ENCODE data around the gene INF2. TPM values are rescaled to one million over a fixed set of nuclear protein-coding genes. Genes with fewer than 3 reads are reported as not detected.

The INF2 gene
- total and polyA plus RNA-seq, 5 donors from 2014 or later: 4.2 to 74.3 (median 7.9) TPM

- no peaks in the 10 kb centered on the region for H3K27me3 Mint-ChIP-seq
- no peaks in the 10 kb centered on the region for H3K9me3 ChIP-seq (ENCODE audit: control insufficient read depth in 2 of 2, low read length in 2 of 2)
- peaks cover 90% of the 10 kb centered on the region for H3K4me1 ChIP-seq (ENCODE audit: control insufficient read depth, insufficient read depth, low read length, poor library complexity, severe bottlenecking)
- peak overlapping the region; percentile 23 for H3K27ac ChIP-seq (ENCODE audit: insufficient read depth, low read length, poor library complexity, severe bottlenecking)
- H3K27ac Mint-ChIP-seq: peak overlapping the region; percentile 60 to 82 (median 65)
- H3K27me3 ChIP-seq (ENCODE audit: control insufficient read depth, insufficient read depth, low read length): no peaks in the 10 kb centered on the region
- peak overlapping the region; percentile 13 for H3K4me3 ChIP-seq (ENCODE audit: low read depth, low read length)
- ATAC-seq (ENCODE audit: low read depth in 2 of 2) (no peak), DNase-seq (no peak)
- H3K4me3 Mint-ChIP-seq: peak overlapping the region; percentile 83 to 87 (median 86)
- peaks cover 0 to 75% (median 22%) of the 10 kb centered on the region in 4 donors for H3K4me1 Mint-ChIP-seq
- no peaks in the 10 kb centered on the region for H3K9me3 Mint-ChIP-seq
- H3K36me3 ChIP-seq (ENCODE audit: control insufficient read depth, insufficient read depth, low read length): no peaks in the 10 kb centered on the region
- H3K36me3 Mint-ChIP-seq: no peaks in the 10 kb centered on the region
Measured at GRCh38 chr14:104690861-104691455, 1.5 kb downstream of the INF2 start.

- H3K27ac ChIP-seq (ENCODE audit: insufficient read depth, low read length, poor library complexity, severe bottlenecking): peak overlapping the region; percentile 23
- H3K4me3 ChIP-seq (ENCODE audit: low read depth, low read length): no peak overlapping the region
- H3K9me3 Mint-ChIP-seq: no peaks in the 10 kb centered on the region
- H3K9me3 ChIP-seq (ENCODE audit: control insufficient read depth in 2 of 2, low read length in 2 of 2): no peaks in the 10 kb centered on the region
- peaks cover 0 to 75% (median 24%) of the 10 kb centered on the region in 4 donors for H3K4me1 Mint-ChIP-seq
- no peaks in the 10 kb centered on the region for H3K27me3 Mint-ChIP-seq
- H3K36me3 Mint-ChIP-seq: no peaks in the 10 kb centered on the region
- H3K27me3 ChIP-seq (ENCODE audit: control insufficient read depth, insufficient read depth, low read length): no peaks in the 10 kb centered on the region
- DNase-seq: no peak
- H3K4me1 ChIP-seq (ENCODE audit: control insufficient read depth, insufficient read depth, low read length, poor library complexity, severe bottlenecking): peaks cover 91% of the 10 kb centered on the region
- H3K36me3 ChIP-seq (ENCODE audit: control insufficient read depth, insufficient read depth, low read length): no peaks in the 10 kb centered on the region
- no peak for ATAC-seq (ENCODE audit: low read depth in 2 of 2)
- peak overlapping the region; percentile 60 to 82 (median 65) for H3K27ac Mint-ChIP-seq
- peak overlapping the region in 3 of 4 donors; percentile 83 to 87 (median 87) for H3K4me3 Mint-ChIP-seq
Measured at GRCh38 chr14:104691546-104692260, 2.3 kb downstream of the INF2 start.

DNA sequence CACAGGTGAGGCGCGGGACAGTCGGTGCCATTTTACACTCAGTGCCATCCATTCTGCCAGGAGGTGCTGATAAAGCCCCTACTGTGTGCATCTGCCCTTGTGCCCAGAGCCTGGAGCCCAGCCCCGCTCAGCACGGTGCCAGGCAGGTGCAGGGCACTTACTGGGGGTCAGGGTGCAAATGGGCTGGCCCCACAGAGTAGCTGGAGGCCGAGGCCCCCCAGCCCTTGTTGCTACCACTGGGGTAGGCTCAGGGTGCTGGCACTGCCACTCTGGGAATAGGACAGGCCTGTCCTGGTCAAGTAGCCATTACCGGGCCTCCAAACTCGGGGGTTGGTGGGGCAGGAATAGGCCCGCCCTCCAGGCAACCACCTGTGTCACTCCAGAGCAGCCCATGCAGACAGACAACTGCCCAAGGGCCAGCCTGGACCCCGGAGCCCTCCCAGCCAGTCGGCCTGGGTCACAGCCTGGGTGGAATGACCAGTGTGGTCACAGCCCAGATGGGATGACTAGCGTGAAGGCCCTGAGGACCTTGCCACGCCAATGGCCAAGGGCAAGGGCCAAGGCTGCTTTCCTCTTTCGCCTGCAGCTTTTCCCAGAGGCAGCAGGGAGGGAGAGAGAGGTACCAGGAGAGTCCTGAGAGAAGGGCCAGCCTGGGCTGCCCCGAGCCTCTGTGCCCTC is 3.0 kb downstream of the INF2 start:
- Mint-ChIP-seq H3K27ac (peak overlapping the region in 2 of 3 donors; percentile 29 to 46), H3K36me3 (no peaks in the 10 kb centered on the region), H3K4me3 (peak overlapping the region; percentile 22 to 67 (median 46)), H3K27me3 (no peaks in the 10 kb centered on the region), H3K4me1 (peaks cover 0 to 70% (median 19%) of the 10 kb centered on the region in 4 donors), H3K9me3 (no peaks in the 10 kb centered on the region)
- ATAC-seq (ENCODE audit: low read depth in 2 of 2) (no peak), DNase-seq (no peak)
- no peaks in the 10 kb centered on the region for H3K36me3 ChIP-seq (ENCODE audit: control insufficient read depth, insufficient read depth, low read length)
- H3K27ac ChIP-seq (ENCODE audit: insufficient read depth, low read length, poor library complexity, severe bottlenecking): peak overlapping the region; percentile 55
- no peaks in the 10 kb centered on the region for H3K27me3 ChIP-seq (ENCODE audit: control insufficient read depth, insufficient read depth, low read length)
- H3K4me1 ChIP-seq (ENCODE audit: control insufficient read depth, insufficient read depth, low read length, poor library complexity, severe bottlenecking): peaks cover 84% of the 10 kb centered on the region
- no peak overlapping the region for H3K4me3 ChIP-seq (ENCODE audit: low read depth, low read length)
- H3K9me3 ChIP-seq (ENCODE audit: control insufficient read depth in 2 of 2, low read length in 2 of 2): no peaks in the 10 kb centered on the region

GRCh38 chr14:104692939-104693315 is 3.5 kb downstream of the INF2 start:
- Histone ChIP-seq H3K27ac (ENCODE audit: insufficient read depth, low read length, poor library complexity, severe bottlenecking) (peak overlapping the region; percentile 55), H3K4me1 (ENCODE audit: control insufficient read depth, insufficient read depth, low read length, poor library complexity, severe bottlenecking) (peaks cover 79% of the 10 kb centered on the region), H3K36me3 (ENCODE audit: control insufficient read depth, insufficient read depth, low read length) (no peaks in the 10 kb centered on the region), H3K4me3 (ENCODE audit: low read depth, low read length) (no peak overlapping the region), H3K9me3 (ENCODE audit: control insufficient read depth in 2 of 2, low read length in 2 of 2) (no peaks in the 10 kb centered on the region), H3K27me3 (ENCODE audit: control insufficient read depth, insufficient read depth, low read length) (no peaks in the 10 kb centered on the region)
- H3K36me3 Mint-ChIP-seq: no peaks in the 10 kb centered on the region
- H3K27me3 Mint-ChIP-seq: no peaks in the 10 kb centered on the region
- DNase-seq: no peak
- H3K9me3 Mint-ChIP-seq: no peaks in the 10 kb centered on the region
- H3K4me3 Mint-ChIP-seq: peak overlapping the region in 2 of 4 donors; percentile 7 to 66
- H3K27ac Mint-ChIP-seq: peak overlapping the region; percentile 29 to 89 (median 38)
- H3K4me1 Mint-ChIP-seq: peaks cover 0 to 69% (median 17%) of the 10 kb centered on the region in 4 donors
- no peak for ATAC-seq (ENCODE audit: low read depth in 2 of 2)

DNA sequence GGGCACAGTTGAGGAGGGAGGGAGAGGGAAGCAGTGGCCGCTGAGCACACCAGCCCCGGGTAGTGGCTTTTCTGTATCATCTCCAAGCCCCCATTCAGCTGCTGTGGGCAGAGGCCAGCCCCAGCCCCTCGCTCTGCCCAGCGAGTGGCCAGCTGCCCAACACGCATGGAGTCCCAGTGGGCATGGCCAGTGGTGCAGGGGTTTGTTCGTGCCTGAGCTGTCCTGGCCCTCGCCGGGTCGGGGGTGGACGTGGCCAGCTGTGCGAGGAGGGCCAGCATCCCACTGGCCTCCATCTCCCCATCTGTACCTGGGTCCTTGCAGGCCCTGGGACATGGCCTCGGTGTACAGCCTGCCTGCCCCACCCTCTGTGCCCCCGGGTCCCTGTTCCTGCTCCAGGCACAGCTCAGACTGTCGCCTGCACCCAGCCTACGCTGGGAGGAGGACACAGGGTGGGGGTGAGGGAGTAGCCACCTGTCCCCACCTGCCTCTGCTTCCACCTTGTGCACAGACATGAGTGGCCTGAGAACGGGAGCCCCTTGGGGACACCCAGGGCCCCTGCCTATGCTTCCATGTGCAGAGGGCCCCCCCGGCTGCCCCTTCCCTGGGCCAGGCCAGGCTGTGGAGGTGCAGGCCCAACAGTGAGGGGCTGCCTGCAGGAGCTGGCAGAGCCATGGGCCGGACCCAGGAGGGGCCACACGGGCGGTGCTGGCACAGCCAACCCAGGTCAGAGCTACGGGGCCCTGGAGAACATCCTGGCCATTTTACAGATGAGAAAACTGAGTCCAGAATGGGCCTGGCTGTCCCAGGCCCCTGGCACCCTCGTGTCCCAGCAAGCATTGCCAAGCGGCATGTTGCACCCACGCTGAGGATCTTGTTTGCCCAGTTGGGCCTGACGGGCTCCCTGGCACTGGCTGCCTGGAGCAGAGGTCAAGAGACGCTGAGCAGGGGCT is 4.3 kb downstream of the INF2 start:
- Histone ChIP-seq H3K36me3 (ENCODE audit: control insufficient read depth, insufficient read depth, low read length) (no peaks in the 10 kb centered on the region), H3K4me3 (ENCODE audit: low read depth, low read length) (no peak overlapping the region), H3K27ac (ENCODE audit: insufficient read depth, low read length, poor library complexity, severe bottlenecking) (peak overlapping the region; percentile 79), H3K4me1 (ENCODE audit: control insufficient read depth, insufficient read depth, low read length, poor library complexity, severe bottlenecking) (peaks cover 71% of the 10 kb centered on the region), H3K27me3 (ENCODE audit: control insufficient read depth, insufficient read depth, low read length) (no peaks in the 10 kb centered on the region), H3K9me3 (ENCODE audit: control insufficient read depth in 2 of 2, low read length in 2 of 2) (no peaks in the 10 kb centered on the region)
- Mint-ChIP-seq H3K27me3 (no peaks in the 10 kb centered on the region), H3K4me1 (peaks cover 0 to 69% (median 17%) of the 10 kb centered on the region in 4 donors), H3K36me3 (no peaks in the 10 kb centered on the region), H3K27ac (peak overlapping the region; percentile 81 to 99 (median 96)), H3K9me3 (no peaks in the 10 kb centered on the region), H3K4me3 (peak overlapping the region in 3 of 4 donors; percentile 52 to 82 (median 73))
- ATAC-seq (ENCODE audit: low read depth in 2 of 2): no peak
- DNase-seq: no peak

DNA sequence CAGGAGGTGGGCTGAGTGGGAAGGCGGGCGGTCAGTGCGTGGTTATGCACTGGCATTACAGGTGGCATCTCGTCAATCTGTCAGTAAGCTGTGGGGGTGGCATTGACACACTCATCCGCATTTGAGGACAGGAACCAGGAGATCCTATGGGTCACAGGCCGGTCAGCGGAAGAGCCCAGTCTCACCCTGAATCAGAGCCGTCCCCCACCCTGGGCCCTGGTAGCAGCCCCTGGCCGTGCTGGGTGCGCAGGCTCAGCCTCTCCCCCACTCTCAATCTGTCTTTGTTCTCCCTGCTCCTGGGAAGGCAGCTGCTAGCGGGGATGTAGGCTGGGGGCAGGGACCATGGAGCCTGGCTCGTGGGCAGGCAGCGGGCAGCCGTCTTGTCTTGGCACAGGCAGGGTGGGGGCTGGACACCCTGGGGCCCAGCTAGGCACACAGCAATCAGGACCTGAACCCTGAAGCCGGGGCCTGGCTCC is 5.1 kb downstream of the INF2 start:
- H3K36me3 Mint-ChIP-seq: no peaks in the 10 kb centered on the region
- H3K27ac Mint-ChIP-seq: peak overlapping the region; percentile 81 to 99 (median 96)
- no peaks in the 10 kb centered on the region for H3K27me3 ChIP-seq (ENCODE audit: control insufficient read depth, insufficient read depth, low read length)
- DNase-seq (no peak), ATAC-seq (ENCODE audit: low read depth in 2 of 2) (no peak)
- no peaks in the 10 kb centered on the region for H3K27me3 Mint-ChIP-seq
- peak overlapping the region; percentile 32 to 82 (median 62) for H3K4me3 Mint-ChIP-seq
- H3K27ac ChIP-seq (ENCODE audit: insufficient read depth, low read length, poor library complexity, severe bottlenecking): peak overlapping the region; percentile 79
- no peak overlapping the region for H3K4me3 ChIP-seq (ENCODE audit: low read depth, low read length)
- H3K4me1 Mint-ChIP-seq: peaks cover 0 to 72% (median 17%) of the 10 kb centered on the region in 4 donors
- H3K36me3 ChIP-seq (ENCODE audit: control insufficient read depth, insufficient read depth, low read length): no peaks in the 10 kb centered on the region
- H3K9me3 ChIP-seq (ENCODE audit: control insufficient read depth in 2 of 2, low read length in 2 of 2): no peaks in the 10 kb centered on the region
- H3K9me3 Mint-ChIP-seq: no peaks in the 10 kb centered on the region
- H3K4me1 ChIP-seq (ENCODE audit: control insufficient read depth, insufficient read depth, low read length, poor library complexity, severe bottlenecking): peaks cover 66% of the 10 kb centered on the region

All from CD4-positive, CD25-positive, alpha-beta regulatory T cell (primary cell).